ENCODE data around the gene CATSPERB. TPM values are rescaled to one million over a fixed set of nuclear protein-coding genes. Genes with fewer than 3 reads are reported as not detected.
A peak's percentile ranks its signal among the peaks of the same experiment; 100 is the strongest.

The CATSPERB gene
- polyA plus RNA-seq, 1 experiment: not detected

- Histone ChIP-seq H3K4me3 (ENCODE audit: low read depth, low read length) (no peak overlapping the region), H3K36me3 (ENCODE audit: control insufficient read depth, insufficient read depth, low read length) (no peaks in the 10 kb centered on the region), H3K27me3 (ENCODE audit: control insufficient read depth, insufficient read depth, low read length) (no peaks in the 10 kb centered on the region)
- POLR2A ChIA-PET: no interaction called here
- peak; percentile 33 for TF ChIP-seq CTCF (IDR thresholded peaks at IDR 0.05; ENCODE audit: insufficient read depth, low read depth, low read length)
- CTCF ChIA-PET: interaction anchor here (0.7 to 1.0 kb wide), 4 partner anchors 9 to 346 kb away, joined by 3 to 4 read pairs (median 4); no protein-coding TSS in a partner anchor
- DNase-seq (ENCODE audit: low read depth): no peak
Observed at GRCh38 chr14:91649930-91650329, 82.0 kb downstream of the CATSPERB start.

- CTCF ChIA-PET: no interaction called here
Observed at GRCh38 chr14:91647856-91648255, 84.0 kb downstream of the CATSPERB start.

DNA sequence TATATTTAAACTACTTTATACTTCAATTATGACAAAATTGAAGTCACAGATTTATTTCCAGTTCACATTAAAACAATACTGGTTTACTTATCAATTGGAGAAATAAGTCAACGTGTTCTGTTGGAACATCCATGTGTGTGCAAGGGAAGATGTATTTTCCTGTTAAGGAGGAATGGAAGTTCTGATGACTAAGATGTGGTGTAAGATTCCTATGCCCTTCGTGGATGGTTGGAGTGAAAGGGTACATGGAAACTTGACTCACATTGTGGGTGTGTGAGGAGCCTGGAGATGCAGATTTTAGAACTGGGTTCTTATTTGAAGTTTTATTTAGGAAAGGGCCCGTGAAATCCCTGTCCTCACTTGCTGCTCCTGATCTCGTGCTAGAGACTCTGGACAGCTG, 95.3 kb downstream of the CATSPERB start:
- ChIA-PET CTCF (no interaction called here), POLR2A (no interaction called here)
- no peaks in the 10 kb centered on the region for H3K36me3 ChIP-seq (ENCODE audit: control insufficient read depth, insufficient read depth, low read length)
- DNase-seq (ENCODE audit: low read depth): no peak
- H3K4me3 ChIP-seq (ENCODE audit: low read depth, low read length): no peak overlapping the region
- no peaks in the 10 kb centered on the region for H3K27me3 ChIP-seq (ENCODE audit: control insufficient read depth, insufficient read depth, low read length)
- no peak for TF ChIP-seq CTCF (IDR thresholded peaks at IDR 0.05; ENCODE audit: insufficient read depth, low read depth, low read length)

More at GRCh38 chr14:91647856-91648255, 84.0 kb downstream of the CATSPERB start:
- TF ChIP-seq CTCF (IDR thresholded peaks at IDR 0.05; ENCODE audit: insufficient read depth, low read depth, low read length): no peak
- Histone ChIP-seq H3K27me3 (ENCODE audit: control insufficient read depth, insufficient read depth, low read length) (no peaks in the 10 kb centered on the region), H3K4me3 (ENCODE audit: low read depth, low read length) (no peak overlapping the region), H3K36me3 (ENCODE audit: control insufficient read depth, insufficient read depth, low read length) (no peaks in the 10 kb centered on the region)
- POLR2A ChIA-PET: interaction anchor here (0.6 kb wide), 1 partner anchor 32 kb away, joined by 3 read pairs; no protein-coding TSS in a partner anchor
- no peak for DNase-seq (ENCODE audit: low read depth)

DNA sequence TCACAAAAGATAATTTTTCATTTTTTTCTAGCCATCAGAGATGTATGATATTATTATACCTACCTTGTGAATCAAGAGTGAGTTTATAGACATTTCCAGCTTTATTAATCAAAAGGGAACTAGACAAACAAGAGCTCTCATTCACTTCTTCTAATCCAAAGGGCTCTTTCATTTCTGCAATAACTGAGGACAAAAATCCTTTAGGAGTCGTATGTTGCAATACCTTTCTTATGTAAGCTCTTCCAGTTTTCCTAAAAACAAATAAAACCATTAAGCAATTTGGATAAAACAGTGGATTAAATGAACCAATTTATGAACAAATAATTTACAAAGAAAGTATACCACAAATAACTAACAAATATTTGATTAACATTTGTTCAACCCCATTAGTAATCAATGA, 107.1 kb downstream of the CATSPERB start:
- Histone ChIP-seq H3K27me3 (ENCODE audit: control insufficient read depth, insufficient read depth, low read length) (no peaks in the 10 kb centered on the region), H3K36me3 (ENCODE audit: control insufficient read depth, insufficient read depth, low read length) (no peaks in the 10 kb centered on the region), H3K4me3 (ENCODE audit: low read depth, low read length) (no peak overlapping the region)
- DNase-seq (ENCODE audit: low read depth): no peak
- no peak for TF ChIP-seq CTCF (IDR thresholded peaks at IDR 0.05; ENCODE audit: insufficient read depth, low read depth, low read length)
- POLR2A ChIA-PET: no interaction called here
- CTCF ChIA-PET: no interaction called here

DNA sequence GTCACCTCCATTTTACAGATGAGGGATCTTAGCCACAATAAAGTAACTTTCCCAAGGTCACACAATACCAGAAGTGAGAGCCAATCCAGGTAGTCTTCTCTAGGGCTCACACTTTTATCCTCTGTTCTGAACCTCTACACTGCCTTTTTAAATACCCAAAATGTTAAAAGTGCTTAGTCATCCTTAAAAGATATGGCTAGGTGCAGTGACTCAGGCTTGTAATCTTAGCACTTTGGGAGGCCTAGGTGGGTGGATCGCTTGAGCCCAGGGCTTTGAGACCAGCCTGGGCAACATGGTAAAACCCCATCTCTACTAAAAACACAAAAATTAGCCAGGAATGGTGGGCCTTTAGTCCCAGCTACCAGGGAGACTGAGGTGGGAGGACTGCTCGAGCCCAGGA, 117.7 kb downstream of the CATSPERB start:
- no peak for TF ChIP-seq CTCF (IDR thresholded peaks at IDR 0.05; ENCODE audit: insufficient read depth, low read depth, low read length)
- no peak for DNase-seq (ENCODE audit: low read depth)
- no peak overlapping the region for H3K4me3 ChIP-seq (ENCODE audit: low read depth, low read length)
- no peaks in the 10 kb centered on the region for H3K36me3 ChIP-seq (ENCODE audit: control insufficient read depth, insufficient read depth, low read length)
- H3K27me3 ChIP-seq (ENCODE audit: control insufficient read depth, insufficient read depth, low read length): no peaks in the 10 kb centered on the region
- CTCF ChIA-PET: interaction anchor here (1.1 kb wide), 1 partner anchor 35 kb away, joined by 4 read pairs; no protein-coding TSS in a partner anchor
- POLR2A ChIA-PET: no interaction called here

Measured in BJ (cell line).